NCI-H82 (cell line): ENCODE data around the gene SPEM2.
A peak's percentile ranks its signal among the peaks of the same experiment; 100 is the strongest.

Experiments used
- DNase-seq: peaks from one replicate; lab custom pipeline; 2025; lab: John Stamatoyannopoulos, UW

Gene SPEM2

DNA sequence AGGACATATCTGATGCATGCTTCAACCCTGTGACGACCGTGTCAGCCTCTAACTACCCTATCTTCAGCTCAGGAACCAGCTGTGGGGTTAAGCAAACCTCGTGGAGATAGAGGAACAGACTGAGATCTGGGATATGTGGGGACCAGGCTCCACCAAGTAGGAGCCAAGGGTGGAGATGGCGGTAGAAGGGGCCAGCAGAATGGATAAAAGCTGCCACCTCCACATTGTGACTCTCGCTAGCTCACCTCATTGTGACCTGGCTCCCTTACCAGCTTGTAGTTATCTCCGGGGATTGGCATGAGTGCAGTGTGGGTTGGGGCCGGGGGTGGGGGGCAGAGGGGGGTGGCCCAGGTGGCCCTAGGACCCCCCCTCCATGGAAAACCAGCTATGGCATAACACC lies at the start of gene SPEM2:
SPEM2 (plus strand) TSS at position 301 of the 400 bp plus-strand sequence; CDS start at position 374, 73 bp downstream.
- no peak for DNase-seq

DNA sequence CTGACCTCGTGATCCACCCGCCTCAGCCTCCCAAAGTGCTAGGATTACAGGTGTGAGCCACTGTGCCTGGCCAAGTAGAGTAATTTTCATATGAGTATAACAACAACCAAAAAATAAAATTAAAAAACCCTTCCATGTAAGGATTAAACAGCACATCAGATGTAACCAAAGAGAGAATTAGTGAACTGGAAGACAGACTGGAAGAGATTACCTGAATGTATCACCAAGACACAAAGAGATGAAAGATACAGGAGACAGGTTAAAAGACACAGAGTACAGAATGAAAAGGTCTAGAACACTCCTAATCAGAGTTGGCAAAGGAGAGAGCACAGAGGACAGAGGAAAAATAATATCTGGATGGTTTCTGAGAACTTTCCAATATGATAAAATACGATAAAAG lies 46.3 kb upstream of the SPEM2 start:
- no peak for DNase-seq

DNA sequence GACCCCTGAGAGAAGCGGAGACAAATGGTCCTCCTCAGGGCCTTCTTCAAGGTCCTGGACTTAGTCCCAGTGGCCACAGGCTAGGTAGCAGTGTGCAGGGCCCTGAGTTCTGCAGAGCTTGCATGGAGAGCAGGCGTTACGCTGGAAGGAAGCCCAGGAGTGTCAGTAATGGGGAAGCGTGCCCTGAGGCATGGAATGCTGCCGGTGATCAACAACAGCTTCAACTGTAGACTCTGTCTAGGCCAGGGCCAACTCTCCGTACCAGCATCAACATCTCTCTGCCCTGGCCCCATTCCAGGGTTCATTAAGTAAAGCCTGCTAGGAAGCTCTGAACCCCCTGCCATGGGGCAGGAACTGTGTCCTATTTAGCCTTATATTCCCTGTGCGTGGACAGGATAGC lies 45.1 kb upstream of the SPEM2 start:
- DNase-seq, result no peak

DNA sequence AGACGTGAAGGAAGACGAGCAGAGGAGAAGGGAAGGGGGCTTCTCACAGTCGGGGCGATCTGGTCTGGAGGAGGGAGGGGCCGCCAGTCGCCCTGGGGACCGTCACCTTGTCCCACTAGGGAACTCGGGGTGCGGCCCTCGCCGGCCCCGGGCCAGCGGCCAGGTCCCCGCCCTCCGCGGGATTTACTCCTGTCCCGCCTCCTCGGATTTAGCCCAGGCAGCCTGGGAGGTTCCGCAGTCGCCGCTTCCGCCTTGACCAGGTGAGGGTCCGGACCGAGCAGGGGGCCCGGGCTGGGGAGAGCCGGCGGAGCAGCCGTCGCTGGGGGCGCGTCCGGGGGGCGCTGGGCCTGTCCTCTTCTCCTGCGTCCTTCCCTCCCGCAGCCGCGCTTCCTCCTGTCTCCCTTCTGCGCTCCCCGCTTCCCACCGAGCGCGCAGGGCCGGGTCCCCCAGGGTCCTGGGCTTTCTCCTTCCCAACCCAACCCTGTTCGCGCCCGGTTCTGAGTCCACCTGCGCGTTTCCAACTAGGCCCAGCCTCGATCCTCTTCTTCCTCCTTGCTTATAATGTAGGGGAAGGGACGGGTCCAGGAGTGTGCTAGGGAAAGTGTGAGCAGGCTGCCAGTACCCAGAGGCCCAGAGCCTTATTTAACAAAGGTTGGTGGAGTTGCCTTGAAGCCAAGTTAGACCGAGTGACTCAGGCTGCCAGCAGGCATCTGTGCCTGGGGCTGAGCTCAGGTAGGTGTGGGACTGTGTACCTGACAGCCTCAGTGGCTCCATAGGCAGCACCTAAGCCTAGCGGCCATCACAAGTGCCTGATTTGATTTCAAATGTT lies 44.3 kb upstream of the SPEM2 start, which contains the start of gene TNK1:
TNK1 (plus strand) TSS at position 235 of the 829 bp plus-strand sequence. CDS start 1,838 bp downstream, outside the sequence.
- DNase-seq, result peak; percentile 32

DNA sequence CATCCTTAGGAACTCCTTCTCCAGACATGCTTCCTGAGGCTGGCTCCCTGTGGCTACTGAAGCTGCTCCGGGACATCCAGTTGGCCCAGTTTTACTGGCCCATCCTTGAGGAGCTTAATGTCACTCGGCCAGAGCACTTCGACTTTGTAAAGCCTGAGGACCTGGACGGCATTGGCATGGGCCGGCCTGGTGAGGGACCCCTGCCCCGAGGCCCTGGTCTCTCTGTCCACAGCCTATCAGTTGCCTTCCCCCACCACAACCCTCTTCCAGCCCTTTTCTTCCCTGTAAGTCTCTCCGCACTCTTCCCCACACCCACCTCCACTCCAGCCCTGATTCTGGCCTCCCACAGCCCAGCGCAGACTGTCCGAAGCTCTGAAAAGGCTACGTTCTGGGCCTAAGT lies 42.5 kb upstream of the SPEM2 start:
- no peak for DNase-seq

DNA sequence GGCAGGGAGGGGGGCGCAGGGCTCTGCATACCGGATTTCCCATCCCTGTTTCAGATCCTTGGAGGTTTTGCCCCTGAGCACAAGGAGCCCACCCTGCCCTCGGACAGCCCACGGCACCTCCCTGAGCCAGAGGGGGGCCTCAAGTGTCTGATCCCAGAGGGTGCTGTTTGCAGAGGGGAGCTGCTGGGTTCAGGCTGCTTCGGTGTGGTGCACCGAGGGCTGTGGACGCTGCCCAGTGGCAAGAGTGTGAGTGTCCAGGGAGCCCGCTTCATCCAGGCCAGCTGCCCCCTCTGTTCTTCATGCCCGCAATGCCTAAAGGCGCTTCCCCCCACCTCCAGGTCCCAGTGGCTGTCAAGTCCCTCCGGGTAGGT lies 42.1 kb upstream of the SPEM2 start:
- no peak for DNase-seq

DNA sequence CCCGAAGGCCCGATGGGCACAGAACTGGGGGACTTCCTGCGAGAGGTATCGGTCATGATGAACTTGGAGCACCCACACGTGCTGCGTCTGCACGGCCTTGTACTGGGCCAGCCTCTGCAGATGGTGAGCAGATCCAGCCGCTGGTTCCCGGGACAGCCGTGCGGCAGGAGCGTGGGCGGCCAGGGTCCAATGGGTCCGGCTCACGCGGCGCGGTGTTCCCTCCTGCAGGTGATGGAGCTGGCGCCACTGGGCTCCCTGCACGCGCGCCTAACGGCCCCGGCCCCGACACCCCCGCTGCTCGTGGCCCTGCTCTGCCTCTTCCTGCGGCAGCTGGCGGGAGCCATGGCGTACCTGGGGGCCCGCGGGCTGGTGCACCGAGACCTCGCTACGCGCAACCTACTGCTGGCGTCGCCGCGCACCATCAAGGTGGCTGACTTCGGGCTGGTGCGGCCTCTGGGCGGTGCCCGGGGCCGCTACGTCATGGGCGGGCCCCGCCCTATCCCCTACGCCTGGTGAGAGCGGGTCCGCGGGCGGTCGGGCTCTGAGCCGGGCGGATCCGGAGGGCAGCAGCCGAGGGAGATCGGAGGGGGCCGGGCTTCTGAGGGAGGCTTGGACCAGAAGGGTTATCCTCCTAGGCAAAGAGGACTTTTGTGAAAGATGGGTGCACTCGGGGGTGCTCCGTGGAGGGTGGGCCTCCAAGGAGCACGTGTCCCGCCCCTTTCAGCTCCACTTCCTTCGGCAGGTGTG lies 41.5 kb upstream of the SPEM2 start:
- DNase-seq, result peak; percentile 84

DNA sequence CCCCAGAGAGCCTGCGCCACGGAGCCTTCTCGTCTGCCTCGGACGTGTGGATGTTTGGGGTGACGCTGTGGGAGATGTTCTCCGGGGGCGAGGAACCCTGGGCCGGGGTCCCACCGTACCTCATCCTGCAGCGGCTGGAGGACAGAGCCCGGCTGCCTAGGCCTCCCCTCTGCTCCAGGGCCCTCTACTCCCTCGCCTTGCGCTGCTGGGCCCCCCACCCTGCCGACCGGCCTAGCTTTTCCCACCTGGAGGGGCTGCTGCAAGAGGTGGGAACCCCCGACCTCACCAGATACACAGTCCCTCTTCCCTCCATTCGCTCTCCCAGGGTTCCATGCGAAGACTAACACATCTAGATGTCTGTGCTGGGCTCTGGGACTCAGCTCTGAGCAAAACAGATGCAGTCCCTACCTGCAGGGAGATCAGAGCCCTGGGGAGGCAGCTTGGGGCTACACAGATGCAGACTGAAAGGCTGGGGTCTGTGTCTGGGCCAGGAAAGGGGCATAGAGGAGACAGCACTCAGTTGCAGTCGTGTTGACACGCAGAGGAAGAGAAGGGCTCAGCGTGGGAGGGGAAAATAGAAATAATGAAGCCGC lies 40.8 kb upstream of the SPEM2 start:
- no peak for DNase-seq

DNA sequence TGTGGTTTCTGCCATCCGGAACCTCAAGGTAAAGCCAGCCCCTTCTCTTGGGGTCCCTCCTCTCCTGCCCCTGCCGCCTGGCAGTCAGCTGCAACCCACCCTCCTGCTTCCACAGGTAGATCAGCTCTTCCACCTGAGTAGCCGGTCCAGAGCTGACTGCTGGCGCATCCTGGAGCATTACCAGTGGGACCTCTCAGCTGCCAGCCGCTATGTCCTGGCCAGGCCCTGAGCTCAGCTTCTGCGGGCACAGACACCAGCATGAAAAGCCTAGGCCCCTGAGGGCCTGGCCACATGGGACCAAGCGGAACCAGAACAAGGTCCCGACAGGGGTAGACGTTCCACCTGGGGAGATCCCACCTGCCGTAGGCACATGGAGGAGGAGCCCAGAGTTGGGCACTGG lies 36.6 kb upstream of the SPEM2 start:
- no peak for DNase-seq

DNA sequence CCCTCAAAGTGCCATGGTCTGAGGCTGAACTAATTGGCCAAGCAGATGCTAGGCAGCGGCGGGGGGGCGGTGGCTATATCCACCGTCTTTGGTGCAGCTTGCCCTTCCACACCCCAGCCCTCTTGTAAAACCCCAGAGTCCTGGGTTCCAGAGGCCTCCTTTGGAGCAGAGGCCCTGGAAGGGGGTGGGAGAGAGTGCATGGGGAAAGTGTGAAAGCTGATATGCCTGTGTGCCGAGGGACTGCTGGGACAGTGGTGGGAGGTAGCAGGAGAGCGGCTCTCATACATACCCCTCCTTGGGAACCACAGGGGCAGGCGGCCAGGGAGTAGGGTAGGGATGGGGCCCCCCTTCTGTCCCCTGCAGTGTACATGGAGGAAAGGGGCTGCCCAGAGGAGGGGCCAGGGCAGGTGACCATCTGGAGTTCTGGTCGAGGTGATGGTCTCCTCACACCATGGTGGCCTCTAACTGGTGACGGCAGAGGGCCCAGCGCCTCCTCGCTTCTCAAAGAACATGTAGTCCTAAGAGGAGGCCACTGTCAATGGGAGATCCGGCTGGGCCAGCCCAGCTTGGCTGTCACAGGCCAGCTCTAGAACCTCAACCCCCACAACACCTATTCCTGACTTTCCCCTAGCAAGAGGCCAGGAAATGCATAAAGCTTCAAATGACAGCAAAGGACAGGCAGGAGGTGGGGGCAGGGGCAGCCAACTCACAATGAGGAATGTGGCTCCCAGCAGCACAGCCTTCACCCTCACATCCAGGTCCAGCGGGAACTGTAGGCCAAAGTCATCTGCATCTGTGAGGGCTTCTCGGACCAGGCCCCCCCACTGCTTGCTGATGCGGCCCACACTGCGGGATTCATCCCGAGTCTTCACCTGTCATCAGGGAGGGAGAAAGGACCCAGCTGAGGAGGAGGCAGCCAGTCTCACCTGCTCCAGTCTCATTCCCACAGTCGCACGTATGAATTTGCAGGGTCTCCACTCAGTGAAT lies 35.2 kb upstream of the SPEM2 start:
- no peak for DNase-seq

DNA sequence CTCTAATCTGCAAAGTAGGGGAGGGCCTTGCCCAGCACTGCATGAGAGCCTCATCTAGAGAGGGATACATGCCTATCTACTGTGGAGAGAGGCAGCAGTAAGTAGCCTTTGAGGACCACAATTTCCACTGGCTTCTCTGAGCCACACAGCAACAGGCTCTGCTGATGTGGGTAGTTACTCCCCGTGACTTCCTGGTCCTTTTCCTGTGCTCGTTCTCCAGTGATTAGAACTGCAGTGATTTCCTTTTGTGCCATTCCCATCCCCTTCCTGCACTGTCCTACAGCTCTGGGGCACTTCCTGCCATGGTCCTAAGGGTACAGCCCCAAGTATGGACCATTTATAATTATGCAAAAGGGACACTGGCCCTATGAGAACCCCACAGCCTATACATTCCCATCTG lies 34.1 kb upstream of the SPEM2 start:
- no peak for DNase-seq

DNA sequence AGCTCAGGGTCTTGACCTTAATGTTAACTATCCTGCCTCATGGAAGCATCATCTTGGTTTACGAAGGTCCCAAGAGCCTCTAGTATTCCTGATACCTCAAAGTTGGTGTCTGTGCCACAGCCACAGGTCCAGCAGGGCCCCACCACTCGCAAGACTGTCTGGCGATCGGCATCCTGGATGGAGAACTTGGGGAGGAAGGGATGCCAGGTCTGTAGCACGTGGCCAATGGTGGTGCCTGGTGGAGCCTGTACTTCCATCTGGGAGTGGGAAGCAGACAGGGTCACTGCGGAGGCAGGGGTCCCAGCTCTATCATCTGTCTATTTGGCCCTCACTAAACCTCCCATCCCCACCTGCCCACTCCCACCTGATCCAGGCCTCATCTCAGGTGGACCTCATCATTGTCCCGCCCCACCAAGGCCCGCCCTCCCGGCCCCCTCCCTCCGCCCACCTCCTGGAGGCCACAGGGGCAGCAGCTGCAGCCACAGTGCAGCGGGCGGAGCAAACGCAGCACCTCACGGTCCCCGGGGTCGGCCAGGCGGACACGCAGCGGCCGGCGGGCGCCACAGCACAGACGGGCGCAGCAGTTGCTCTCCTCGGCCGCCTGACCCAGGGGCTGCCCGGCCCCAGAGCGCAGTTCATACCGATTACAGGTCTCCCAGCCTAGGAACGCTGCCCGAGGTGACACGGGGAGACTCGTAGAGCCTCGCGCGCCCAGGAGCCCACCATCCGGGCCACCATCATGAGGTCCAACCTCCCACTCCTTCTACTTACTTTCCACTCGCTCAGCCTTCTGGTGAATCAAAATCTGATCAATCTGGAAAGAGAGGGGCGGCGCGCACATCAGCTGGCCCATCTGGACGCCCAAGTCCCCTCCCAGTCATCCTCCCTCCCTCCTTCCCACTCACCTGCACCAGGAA lies 32.5 kb upstream of the SPEM2 start:
- DNase-seq, result no peak

DNA sequence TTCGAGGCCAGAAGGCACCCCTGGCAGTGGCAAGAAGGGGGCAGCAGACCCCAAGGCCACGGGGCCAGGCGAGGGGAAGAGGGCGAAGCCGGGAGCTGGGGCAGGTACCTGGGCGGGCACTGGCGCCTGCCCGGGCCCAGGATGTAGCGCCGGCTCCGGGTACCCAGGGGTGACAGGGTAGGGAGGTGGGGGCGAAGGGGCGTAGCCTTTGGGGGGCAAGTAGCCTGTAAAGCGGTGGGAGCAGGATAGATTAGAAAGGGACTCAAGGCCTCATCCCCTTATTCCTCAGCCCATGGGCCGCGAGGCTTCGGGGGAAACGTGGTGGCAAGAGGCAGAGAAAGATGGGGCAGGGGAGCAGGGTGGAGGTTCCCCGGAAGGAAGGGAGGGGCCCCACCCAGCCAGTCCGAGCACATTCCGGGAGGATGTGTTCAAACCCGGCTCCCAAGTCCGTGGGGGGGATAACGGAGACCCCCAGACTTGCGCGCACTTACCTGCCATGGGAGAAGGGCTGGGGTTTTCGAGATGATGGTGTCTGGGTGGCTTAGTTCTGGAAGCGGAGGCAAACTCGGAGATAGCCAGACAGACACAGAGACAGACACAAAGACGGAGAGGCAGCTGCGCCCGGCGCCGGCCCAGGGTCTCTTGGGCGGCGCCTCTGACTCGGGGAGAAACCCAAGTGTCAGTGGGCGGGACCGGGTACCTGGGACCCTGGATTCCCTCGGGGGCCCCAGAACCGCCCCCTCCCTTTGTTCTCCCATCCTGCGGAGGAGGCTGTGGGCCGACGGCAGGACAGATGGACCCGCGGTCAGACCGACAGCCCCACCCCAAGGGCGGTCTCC lies 31.6 kb upstream of the SPEM2 start:
- peak; percentile 82 for DNase-seq

DNA sequence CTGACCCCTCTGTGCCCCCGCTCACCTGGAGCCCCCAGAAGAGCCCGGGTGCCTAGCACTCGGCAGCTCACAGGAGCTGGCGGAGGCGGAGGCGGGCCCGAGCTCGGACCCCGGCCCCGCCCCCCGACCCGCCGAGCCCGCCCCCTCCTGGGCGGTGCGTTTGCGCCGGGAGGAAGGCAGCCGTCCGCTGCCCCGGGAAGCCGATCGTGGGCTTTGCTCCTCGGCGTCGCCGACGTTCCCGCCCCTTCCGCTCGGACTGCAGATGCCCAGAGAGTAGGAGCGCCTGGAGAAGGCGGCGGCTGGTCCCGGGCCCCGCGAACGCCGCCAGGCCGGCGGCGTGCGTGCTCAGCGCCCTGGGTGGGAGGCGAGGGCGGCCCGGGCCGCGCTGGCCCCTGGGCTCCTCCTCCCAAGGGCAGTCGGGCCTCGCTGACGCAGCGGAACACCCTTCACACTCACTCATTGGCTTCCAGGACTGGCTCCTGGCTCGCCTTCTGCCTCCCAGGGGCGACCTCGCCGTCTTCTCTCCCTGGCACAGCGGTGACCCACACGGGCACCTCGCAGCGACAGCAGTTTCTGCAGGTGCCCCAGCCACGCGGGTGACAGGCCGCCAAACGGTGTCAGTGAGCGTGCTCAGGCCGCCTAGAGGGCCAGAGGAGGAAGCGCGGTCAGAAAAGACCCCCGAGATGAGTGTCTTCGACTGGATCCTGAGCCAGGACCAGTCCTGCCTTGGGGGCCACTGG lies 30.8 kb upstream of the SPEM2 start, which contains the start of gene PLSCR3:
PLSCR3 (minus strand) TSS at position 74 of the 740 bp plus-strand sequence. CDS start 415 bp downstream, outside the sequence.
- DNase-seq, result peak; percentile 91

DNA sequence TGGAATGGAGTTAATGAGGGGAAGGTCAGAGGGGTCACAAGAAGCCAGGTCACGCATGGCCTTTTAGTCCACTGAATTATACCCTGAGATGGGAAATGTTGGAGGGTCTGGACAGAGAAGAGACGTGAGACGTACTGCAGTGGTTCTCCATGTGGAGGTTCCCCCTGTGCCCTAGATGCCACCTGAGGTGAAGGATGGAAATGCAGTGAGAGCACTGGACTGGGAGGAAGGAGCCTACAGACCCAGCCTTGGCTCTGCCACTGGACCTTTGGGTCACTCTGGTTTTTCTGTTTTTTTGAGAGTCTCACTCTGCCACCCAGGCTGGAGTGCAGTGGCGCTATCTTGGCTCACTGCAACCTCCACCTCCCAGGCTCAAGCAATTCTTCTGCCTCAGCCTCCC lies 29.3 kb upstream of the SPEM2 start:
- DNase-seq, result no peak

DNA sequence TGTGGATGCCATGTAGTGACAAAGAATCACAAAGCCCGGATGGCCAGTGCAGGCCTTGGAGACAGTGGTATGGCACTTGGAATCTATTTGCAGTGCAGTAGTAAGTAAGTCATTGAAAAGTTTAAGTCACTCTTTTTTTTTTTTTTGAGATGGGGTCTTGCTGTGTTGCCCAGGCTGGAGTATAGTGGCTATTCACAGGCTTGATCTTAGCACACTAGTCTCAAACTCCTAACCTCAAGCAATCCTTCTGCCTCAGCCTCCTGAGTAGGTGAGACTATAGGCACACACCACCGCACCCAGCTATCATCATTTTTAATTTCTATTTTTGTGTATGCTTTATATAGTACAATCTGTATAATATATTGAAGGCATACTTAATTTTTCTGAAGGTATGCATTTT lies 26.8 kb upstream of the SPEM2 start:
- DNase-seq, result no peak

DNA sequence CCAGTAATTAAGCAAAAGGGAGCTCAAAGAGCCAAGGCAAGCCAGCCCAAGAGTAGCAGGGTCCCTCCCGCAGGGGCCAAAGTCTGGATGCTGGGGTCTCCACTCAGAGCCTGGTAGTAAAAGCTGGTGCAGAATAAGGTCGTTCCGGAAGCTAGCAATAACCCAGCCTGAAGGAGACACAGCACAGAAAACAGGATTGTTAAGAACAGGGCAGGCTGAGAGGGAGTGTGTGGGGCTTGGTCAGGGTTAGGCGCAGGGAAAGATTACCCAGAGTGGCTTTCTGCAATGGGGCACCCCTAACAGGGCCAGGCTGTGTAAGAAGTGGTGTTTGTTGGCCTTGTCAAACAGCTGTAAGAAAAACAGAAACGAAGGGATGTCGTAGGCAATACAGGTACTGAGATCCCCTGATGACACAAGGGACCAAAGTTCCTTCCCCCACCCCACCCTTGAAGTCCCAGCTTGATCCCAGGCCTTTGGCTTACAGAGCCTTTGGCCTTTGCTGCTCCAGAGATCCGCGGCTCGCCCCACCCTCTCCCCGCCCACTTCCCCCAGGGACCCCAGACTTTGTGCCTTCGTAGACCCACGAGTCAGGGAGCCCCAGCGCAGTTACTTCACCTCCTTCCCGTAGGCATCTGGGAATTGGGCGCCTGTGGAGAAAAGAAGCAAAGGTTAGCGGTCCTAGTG lies 22.2 kb upstream of the SPEM2 start:
- DNase-seq, result peak; percentile 87

DNA sequence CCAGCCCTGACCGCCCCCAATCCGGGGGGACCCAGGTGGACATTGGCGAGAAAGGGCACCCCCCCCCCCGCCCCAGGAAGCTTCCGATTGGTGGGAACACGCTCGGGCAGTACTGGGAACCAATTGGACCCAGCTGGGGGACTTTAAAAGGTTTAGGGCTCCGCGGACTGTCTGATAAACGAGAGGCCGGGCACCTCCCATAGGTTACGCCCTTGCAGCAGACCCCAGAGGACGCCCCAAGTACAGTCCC lies 21.8 kb upstream of the SPEM2 start:
- DNase-seq, result peak; percentile 95
